WTC11 (cell line): Measurements from ENCODE around the gene ACOX3.

Experiments
- ATF1 ChIP-seq: sonication (generic); formaldehyde crosslinking; IDR thresholded peaks from 2 replicates; pipeline ENCODE4 v1.8.1; 2023; ENCODE audit warnings: mild to moderate bottlenecking, moderate library complexity, missing genetic modification reagents
- CREB1 ChIP-seq: sonication (generic); formaldehyde crosslinking; IDR thresholded peaks from 2 replicates; pipeline ENCODE4 v1.8.0; 2023; ENCODE audit warnings: mild to moderate bottlenecking, missing genetic modification reagents
- MXD4 ChIP-seq: fragments of 250-450 bp; sonication (Bioruptor Pico); IDR thresholded peaks from 2 replicates; pipeline ENCODE4 v1.8.0; 2021; ENCODE audit warnings: mild to moderate bottlenecking, moderate library complexity, borderline replicate concordance
- NR3C1 ChIP-seq: sonication (generic); formaldehyde crosslinking; conservative IDR thresholded peaks from 2 replicates; pipeline ENCODE4 v1.8.1; 2023; ENCODE audit warnings: low read depth, mild to moderate bottlenecking, missing genetic modification reagents
- PRRX2 ChIP-seq: fragments of 250-450 bp; sonication (Bioruptor Pico); IDR thresholded peaks from 2 replicates; pipeline ENCODE4 v1.8.0; 2021; ENCODE audit warnings: mild to moderate bottlenecking
- USF1 ChIP-seq: sonication (generic); formaldehyde crosslinking; IDR thresholded peaks from 2 replicates; pipeline ENCODE4 v1.8.0; 2022; ENCODE audit warnings: mild to moderate bottlenecking, missing genetic modification reagents
- TF ChIP-seq, protein P1 (sequence below): fragments of 200-600 bp; IDR thresholded peaks from 2 replicates; pipeline ENCODE4 v1.8.0; 2022; ENCODE audit warnings: antibody characterized with exemption
- TF ChIP-seq, protein P2 (sequence below): sonication (generic); formaldehyde crosslinking; IDR thresholded peaks from 2 replicates; pipeline ENCODE4 v1.8.1; 2022; ENCODE audit warnings: mild to moderate bottlenecking, moderate library complexity, missing genetic modification reagents
- TF ChIP-seq, protein P3 (sequence below): sonication (generic); formaldehyde crosslinking; IDR thresholded peaks from 2 replicates; pipeline ENCODE4 v1.8.0; 2022; ENCODE audit warnings: mild to moderate bottlenecking, missing genetic modification reagents

GRCh38 chr4:8345946-8346814 lies 94.3 kb downstream of the ACOX3 start:
- TF ChIP-seq, protein P1, sequence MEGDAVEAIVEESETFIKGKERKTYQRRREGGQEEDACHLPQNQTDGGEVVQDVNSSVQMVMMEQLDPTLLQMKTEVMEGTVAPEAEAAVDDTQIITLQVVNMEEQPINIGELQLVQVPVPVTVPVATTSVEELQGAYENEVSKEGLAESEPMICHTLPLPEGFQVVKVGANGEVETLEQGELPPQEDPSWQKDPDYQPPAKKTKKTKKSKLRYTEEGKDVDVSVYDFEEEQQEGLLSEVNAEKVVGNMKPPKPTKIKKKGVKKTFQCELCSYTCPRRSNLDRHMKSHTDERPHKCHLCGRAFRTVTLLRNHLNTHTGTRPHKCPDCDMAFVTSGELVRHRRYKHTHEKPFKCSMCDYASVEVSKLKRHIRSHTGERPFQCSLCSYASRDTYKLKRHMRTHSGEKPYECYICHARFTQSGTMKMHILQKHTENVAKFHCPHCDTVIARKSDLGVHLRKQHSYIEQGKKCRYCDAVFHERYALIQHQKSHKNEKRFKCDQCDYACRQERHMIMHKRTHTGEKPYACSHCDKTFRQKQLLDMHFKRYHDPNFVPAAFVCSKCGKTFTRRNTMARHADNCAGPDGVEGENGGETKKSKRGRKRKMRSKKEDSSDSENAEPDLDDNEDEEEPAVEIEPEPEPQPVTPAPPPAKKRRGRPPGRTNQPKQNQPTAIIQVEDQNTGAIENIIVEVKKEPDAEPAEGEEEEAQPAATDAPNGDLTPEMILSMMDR: no peak
- TF ChIP-seq, protein P2, sequence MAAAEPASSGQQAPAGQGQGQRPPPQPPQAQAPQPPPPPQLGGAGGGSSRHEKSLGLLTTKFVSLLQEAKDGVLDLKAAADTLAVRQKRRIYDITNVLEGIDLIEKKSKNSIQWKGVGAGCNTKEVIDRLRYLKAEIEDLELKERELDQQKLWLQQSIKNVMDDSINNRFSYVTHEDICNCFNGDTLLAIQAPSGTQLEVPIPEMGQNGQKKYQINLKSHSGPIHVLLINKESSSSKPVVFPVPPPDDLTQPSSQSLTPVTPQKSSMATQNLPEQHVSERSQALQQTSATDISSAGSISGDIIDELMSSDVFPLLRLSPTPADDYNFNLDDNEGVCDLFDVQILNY (CRISPR knock-in tag): no peak
- TF ChIP-seq ATF1 (CRISPR knock-in tag) (no peak), USF1 (CRISPR knock-in tag) (no peak), CREB1 (CRISPR knock-in tag) (no peak), NR3C1 (CRISPR knock-in tag) (no peak), MXD4 (CRISPR knock-in tag) (no peak), PRRX2 (CRISPR knock-in tag) (no peak)
- TF ChIP-seq, protein P3, sequence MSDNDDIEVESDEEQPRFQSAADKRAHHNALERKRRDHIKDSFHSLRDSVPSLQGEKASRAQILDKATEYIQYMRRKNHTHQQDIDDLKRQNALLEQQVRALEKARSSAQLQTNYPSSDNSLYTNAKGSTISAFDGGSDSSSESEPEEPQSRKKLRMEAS: no peak
